Measurements from ENCODE around the gene TTC17.
"Not testable (repeated sequence)": the region's sequence is repeated elsewhere in the genome, so short reads cannot be mapped to it uniquely, and the experiment has no call there.

The TTC17 gene, protein sequence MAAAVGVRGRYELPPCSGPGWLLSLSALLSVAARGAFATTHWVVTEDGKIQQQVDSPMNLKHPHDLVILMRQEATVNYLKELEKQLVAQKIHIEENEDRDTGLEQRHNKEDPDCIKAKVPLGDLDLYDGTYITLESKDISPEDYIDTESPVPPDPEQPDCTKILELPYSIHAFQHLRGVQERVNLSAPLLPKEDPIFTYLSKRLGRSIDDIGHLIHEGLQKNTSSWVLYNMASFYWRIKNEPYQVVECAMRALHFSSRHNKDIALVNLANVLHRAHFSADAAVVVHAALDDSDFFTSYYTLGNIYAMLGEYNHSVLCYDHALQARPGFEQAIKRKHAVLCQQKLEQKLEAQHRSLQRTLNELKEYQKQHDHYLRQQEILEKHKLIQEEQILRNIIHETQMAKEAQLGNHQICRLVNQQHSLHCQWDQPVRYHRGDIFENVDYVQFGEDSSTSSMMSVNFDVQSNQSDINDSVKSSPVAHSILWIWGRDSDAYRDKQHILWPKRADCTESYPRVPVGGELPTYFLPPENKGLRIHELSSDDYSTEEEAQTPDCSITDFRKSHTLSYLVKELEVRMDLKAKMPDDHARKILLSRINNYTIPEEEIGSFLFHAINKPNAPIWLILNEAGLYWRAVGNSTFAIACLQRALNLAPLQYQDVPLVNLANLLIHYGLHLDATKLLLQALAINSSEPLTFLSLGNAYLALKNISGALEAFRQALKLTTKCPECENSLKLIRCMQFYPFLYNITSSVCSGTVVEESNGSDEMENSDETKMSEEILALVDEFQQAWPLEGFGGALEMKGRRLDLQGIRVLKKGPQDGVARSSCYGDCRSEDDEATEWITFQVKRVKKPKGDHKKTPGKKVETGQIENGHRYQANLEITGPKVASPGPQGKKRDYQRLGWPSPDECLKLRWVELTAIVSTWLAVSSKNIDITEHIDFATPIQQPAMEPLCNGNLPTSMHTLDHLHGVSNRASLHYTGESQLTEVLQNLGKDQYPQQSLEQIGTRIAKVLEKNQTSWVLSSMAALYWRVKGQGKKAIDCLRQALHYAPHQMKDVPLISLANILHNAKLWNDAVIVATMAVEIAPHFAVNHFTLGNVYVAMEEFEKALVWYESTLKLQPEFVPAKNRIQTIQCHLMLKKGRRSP

DNA sequence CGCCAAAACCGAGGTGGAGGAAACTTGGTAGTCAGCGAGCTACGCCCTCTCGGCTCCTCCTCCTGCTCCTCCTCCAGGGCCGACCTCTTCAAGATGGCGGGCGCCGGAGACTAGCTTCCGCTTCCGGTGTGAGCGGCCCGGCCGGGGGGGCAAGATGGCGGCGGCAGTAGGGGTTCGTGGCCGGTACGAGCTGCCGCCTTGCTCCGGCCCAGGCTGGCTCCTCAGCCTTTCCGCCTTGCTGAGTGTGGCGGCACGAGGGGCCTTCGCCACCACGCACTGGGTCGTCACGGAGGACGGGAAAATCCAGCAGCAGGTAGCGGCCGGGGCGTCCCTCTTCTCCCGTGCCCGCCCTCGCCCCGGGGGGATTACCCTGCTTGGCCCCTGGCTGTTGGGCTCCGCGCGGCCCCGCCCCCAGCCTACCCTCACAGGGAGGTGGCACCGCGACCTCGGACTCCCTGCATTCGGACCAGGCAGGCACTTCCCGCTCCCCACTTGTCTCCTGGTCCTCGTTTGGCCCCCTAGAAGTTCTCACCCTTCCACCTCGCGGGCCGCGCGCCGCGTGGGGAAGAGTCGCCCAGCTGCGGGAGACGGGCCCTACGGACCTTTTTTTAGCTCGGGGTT lies at the start of gene TTC17:
Gene TTC17 (plus strand): TSS at position 120 of the 621 bp plus-strand sequence. CDS start 35 bp downstream, at position 155.
- peak; percentile 91 for DNase-seq (ENCODE audit: low read depth)

DNA sequence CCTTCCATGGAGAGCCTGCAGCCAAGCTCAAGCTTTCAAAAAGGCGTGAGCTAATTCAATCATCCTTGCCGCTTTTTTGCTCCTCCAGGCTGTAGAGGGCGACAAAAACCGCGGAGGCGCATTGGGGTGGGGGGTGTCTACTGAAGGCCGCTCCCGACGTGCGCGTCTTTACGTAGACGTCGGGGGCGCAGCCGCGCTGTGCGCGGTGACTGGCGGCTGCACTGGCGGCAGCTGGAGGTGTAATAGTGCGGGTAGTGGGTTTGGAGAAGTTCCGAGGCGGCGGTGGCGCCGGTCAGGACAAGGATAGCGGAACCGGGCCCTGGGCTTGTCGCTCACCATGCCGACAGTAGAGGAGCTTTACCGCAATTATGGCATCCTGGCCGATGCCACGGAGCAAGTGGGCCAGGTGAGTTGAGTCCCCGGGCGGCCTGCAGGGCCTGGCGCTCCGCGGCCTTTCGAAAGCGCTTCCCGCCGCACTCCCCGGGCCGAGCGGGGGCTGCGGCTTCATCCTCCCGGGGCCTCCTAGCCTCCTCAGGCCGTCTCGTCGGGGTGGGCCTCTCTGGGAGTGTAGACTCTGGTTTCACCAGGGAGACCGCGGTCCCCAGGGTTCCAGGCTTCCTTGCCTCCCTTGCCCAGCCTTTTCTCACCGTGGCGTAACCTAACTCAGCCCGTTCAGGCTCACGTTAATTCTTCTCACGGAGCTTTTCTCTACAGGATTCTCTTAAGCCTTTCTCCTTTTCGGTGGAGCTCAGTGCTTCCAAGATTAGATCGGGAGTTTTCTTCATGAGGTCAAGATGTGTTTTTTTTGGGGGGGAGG lies 46.7 kb upstream of the TTC17 start, which contains the start of gene API5:
Gene API5 (plus strand): TSS at position 206 of the 817 bp plus-strand sequence. CDS start 132 bp downstream, at position 338.
- peak; percentile 89 for DNase-seq (ENCODE audit: low read depth)

DNA sequence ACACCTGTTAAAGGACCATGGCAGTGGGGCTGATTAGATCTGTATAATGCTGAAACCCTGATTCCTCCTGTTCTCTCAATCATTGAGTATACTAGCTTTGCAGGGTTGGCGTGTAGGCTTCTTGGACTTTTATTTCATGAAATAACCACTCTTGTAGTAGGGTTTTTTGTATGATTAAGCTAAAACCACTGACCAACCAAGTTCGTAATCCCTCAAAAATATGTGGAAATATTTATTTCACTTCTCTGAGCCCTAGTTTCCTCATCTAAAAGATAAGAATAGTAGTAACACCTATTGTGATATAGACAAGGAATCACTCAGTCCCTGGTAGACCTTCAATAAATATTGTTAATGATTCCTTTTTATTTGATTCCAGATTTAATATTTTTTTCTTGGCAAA lies 42.8 kb upstream of the TTC17 start:
- DNase-seq (ENCODE audit: low read depth): no peak

DNA sequence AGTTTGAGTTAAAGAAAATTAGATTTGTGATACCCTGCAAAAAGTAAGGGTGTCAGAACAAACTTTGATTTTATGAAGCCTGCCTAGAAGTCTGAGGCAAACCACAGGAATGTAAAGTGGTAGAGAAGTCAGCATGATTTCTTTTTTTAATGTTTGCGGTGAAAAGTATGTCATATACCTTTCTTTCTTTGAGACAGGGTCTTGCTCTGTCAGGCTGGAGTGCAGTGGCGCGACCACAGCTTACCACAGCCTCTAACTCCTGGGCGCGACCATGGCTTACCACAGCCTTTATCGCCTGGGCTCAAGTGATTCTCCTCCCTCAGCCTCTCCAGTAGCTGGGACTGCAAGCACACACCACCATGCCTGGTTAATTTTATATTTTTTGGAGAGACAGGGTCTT lies 42.3 kb upstream of the TTC17 start:
- DNase-seq (ENCODE audit: low read depth): peak; percentile 29

DNA sequence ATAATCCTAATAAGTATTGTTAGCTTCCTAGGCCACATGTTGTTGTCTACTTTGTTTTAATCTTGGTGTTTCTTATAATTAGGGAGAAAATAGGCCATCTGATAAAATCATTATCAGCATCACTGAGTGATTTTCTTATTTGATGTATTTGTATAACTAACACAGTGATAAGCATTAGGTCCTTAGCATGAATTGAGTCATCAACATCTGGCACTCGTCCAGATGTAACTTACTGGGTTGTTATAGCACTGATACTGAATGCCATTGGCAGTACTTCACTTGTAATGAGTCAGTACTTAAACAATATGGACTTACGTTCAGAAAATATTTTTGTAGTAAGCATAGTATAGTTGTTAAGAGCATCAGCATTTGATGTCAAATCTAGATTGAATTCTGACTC lies 30.7 kb upstream of the TTC17 start:
- DNase-seq (ENCODE audit: low read depth): no peak

DNA sequence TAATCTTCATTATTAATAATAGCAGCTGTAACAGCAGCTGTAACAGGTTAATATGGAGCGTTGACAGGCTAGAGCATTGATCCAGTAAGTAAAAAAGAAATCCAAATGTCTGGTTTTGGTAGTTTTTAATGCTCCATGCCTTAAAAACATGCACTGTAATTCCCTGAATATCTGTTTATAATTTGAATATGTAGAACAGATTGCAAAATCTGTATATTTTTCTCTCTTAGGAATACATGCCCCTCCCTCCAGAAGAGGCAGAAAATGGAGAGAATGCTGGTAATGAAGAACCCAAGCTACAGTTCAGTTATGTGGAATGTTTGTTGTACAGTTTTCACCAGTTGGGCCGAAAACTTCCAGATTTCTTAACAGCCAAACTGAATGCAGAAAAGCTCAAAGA lies 30.2 kb upstream of the TTC17 start:
- DNase-seq (ENCODE audit: low read depth): no peak

DNA sequence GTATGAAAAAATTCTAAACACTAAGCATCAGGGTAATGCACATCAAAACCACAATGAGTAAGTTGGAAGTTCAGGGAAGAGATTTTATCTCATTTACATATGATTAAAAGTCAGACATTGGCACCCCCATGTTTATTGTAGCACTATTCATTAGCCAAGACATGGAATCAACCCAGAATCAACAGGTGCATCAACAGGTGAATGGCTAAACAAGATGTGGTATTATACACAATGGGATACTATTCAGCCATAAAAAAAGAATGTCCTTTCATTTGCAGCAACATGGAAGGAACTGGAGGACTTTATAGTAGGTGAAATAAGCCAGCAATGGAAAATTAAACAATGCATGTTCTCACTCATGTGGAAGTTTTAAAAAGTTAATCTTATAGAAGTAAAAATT lies 17.6 kb upstream of the TTC17 start:
- DNase-seq (ENCODE audit: low read depth): no peak

DNA sequence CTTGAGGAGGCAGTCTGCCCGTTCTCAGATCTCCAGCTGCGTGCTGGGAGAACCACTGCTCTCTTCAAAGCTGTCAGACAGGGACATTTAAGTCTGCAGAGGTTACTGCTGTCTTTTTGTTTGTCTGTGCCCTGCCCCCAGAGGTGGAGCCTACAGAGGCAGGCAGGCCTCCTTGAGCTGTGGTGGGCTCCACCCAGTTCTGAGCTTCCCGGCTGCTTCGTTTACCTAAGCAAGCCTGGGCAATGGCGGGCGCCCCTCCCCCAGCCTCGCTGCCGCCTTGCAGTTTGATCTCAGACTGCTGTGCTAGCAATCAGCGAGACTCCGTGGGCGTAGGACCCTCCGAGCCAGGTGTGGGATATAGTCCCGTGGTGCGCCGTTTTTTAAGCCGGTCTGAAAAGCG lies 7.3 kb upstream of the TTC17 start:
- not testable (repeated sequence) for DNase-seq (ENCODE audit: low read depth)

DNA sequence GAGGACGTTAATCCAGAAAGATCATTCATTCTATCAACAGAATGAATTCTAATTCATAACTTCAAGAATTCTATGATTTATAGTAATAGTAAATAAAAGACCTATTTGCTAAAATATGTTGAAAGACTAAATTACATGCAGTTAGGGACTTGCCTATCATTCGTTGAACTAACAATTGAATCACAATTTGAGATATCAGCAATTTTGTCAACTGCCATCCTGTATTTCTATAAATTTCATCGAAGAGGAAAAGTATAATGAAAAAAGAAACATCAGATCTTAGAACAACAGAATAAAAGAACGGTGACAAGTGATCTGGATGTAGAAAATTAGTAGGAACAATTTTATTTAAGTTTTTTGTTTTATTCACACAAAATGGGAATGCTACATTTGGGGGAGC lies 4.4 kb upstream of the TTC17 start:
- no peak for DNase-seq (ENCODE audit: low read depth)

DNA sequence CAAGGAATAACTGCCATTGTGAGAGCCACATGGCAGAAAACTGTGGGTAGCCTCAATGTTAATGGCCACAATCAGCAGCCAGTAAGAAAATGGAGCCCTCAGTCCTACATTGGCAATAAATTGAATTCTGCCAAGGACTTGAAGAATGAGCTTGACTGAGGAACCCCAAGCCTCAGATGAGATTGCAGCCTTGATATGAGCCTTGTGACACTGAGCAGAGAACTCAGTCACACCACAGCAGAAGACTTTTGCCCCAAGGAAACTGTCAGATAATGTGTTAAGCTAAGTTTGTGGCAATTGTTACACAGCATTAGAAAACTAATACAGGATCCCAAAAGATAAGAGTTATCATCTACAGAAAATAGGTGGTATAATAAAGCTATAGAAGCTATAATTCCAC lies 2.4 kb upstream of the TTC17 start:
- no peak for DNase-seq (ENCODE audit: low read depth)

DNA sequence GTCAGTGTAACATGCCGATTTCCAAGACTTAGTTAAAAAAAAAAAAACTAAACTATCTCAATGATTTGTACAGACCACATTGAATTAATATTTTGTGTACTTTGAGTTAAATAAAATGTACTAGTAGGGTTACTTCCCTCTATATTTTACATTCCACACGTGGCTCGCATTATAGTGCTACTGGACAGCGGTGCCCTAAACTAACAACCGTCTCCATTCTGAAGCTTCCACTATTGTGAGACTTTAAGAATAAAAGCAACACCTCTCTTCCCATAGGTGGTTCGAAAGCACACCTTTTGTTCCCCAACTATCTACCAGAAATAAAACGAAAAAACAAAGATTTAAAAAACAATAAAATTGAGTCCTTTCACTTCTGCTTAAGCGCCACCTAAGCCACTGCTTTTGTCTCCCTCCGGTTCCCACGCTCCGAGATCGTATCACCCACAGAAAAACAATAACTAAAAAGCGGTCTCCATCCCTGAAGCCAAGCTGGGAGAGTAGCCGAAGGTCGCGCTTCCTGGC lies 380 bp upstream of the TTC17 start:
- no peak for DNase-seq (ENCODE audit: low read depth)

DNA sequence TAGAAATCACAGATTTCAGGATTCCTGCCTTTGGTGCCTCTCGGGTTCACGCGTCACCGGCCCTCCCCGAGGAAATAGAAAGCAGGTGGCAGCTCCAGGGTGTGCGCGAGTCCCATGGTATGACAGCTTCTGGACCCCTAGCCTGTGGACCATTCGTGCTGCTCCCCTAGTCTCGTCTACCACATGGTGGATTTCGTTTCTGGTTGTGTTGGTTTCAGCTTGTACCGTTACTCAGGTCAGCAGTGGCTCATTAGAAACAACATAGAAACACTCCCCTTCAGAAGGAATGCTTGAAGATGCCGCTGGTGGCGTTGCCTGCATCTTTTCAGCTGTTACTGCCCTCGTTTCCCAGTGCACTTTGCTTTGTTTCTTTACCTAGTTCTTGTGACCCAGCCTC lies 700 bp downstream of the TTC17 start:
- DNase-seq (ENCODE audit: low read depth): no peak

DNA sequence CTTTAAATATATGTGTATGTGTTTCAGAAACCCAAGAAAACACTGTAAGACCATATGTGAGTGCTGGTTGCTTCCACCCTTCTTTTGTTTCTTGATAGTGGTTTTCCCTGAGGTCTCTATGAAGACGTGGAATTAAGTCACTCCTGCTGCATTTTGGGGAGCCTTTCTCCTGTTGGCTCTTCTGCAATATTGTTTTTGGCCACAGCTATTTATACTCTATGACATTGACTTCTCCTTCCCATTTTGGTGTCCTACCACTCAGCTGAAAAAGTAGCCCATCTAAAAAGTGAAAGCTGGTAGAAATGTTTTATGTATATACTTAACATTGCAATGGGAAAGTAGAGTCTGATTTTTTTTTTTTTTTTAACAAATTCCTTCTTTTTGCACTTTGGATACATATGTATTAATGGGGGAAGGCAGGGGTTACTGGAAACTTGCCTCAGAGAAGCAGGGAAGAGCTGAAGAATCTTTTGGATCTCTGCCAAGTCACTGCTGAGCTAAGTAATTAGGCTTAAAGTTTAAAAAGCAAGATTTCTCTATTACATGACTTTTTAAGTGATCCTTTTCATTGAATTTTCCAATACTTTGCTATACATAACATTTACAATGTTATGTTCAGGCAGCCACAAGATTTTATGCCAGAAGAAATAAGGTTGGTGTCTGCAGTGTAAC lies 1.8 kb downstream of the TTC17 start:
- no peak for DNase-seq (ENCODE audit: low read depth)

DNA sequence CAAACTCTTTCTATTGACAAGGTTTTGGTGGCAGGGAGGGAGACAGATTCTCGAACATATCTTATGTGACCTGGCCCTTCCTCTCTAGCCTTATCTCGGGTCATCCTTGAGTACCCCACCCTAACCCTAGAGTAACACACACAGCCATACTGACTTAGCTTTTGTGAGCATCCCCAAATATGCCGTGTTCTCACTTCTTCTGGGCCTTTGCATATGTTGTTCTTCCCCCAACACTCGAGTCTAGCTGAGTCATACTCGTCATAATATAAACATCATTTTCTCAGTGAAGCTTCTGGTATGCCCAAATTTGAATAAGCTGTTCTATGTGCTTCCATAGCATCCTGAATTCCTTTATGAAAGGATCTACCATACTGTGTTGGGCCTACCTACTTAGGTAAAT lies 8.0 kb downstream of the TTC17 start:
- DNase-seq (ENCODE audit: low read depth): no peak

DNA sequence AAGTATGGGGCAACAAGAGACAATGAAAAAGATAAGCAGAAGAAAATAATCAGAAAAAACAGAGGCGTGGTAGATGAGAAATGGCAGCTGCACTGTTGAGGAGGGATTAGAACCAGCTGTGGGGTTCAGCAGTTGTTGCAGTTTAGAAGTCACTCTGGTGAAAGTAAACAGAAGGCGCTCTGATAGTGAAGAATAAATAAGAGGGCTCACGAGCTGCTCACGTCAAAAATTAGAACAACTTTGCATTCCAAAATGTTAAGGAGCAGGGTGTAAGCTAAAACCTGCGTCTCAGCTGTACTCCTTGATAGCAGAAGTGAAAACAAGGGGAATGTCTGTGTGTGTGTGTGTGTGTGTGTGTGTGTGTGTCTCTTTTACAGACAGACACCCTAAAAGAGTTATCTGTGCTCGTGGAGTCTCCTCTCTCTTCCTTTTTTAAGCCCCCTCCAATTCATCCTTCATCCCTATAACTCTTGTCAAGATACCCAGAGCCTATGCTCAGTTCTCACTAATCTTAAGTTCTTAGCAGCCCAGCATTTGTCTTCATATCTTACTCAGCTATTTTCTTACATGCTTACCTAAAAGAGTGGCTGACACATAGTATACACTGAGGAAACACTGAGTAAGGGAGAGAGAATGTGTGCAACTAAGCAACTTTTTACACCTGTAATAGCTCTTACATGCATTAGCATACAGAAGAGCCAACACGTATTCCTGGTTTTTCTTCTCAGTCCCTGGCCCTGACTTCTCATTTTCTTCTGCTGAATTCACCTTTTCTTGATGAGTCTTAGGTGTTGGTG lies 8.9 kb downstream of the TTC17 start:
- no peak for DNase-seq (ENCODE audit: low read depth)

DNA sequence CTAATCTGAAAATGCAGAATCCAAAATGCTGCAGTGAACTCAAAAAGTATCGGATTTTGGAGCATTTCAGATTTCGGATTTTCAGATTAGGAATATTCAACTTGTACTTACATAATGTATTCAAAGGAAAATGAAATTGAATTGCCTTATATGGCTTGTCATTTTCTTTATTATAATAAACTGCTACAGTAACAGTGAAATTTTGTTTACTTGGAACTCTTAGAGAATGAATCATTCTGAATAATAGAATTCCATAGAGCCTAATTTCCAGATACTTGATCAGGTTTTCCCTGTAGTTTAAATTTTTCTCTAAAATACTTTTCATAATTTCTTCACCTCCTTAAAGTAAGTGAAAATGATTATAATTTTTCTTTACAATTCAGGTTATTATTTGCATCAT lies 17.3 kb downstream of the TTC17 start:
- no peak for DNase-seq (ENCODE audit: low read depth)

DNA sequence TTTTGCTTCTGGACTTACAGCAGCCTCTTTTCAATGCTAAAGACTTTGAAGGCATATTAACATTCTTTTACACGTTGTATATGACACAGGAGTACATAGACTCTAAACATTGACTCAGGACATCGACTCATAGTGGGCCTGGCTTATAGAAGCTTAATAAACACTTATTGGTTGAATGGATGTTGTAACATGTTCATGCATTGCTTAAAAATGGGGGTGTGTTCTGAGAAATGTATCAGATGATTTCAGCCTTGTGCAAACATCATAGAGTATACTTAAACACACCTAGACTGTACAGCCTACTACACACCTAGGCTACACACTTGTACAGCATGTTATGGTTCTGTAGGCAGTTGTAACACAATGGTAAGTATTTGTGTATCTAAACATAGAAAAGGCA lies 17.9 kb downstream of the TTC17 start:
- DNase-seq (ENCODE audit: low read depth): no peak

DNA sequence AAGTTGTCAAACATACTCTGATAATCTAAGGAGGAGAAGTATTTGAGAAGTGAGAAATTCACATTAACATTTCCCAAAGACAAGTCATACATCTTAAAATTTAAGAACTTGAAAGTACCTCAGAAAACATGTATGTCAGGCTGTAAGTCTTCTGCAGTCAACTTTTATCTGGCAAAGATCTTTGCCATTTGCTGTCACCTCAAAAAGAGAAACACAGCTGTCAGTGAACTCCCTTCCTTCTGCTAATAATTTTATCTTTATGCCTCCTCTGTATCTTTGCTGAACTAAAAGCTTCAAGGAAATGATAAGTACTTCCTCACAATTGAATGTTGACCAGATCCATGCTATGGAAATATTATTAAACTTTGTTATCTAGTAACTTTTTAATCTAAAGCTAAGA lies 18.7 kb downstream of the TTC17 start:
- DNase-seq (ENCODE audit: low read depth): no peak

DNA sequence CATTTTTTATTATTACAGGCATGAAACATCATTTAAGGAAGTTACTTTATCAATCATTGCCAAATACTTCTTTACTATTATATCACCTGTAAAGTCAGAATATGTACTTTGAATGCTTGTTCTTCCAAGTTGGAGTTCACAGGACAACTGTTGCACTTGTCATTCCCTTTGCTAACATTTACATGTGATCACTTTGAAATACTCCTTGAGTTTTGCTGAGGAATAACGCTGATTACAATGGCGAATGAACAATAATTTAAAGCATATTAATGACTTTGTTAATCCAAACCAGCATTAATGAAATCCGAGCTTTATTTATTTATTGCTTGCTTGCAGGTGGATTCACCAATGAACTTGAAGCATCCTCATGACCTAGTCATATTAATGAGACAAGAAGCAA lies 20.2 kb downstream of the TTC17 start:
- DNase-seq (ENCODE audit: low read depth): no peak

DNA sequence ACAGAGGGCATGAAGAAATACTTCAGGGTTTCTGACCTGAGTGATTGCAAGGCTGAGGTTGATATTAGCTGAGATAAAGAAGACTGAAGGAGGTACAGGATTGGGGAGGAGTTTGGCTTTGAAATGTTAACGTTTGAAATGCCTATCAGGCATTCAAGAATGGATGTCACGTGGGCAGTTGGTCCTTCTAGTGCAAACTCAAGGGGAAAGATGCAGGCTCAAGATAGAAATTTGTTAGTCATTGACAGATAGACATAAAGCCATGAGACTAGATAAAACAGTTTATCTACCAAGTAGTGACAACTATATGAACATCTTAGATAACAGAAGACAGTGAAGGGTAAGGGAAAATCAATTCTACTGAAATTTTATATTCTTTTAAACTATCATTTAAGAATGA lies 23.1 kb downstream of the TTC17 start:
- no peak for DNase-seq (ENCODE audit: low read depth)

Measured in activated T-cell treated with anti-CD3 and anti-CD28 coated beads for 48 hours (primary cell).